Fibroblast of mammary gland (primary cell): ENCODE data around the gene CXCR5.

Source experiments
- DNase-seq: peaks from one replicate; pipeline ENCODE4 v3.0.0-alpha.2; 2010; ENCODE audit warnings: low read depth
- H3K4me3 ChIP-seq: 2 replicates; pipeline ENCODE4 v1.5.1; 2011; ENCODE audit warnings: low read depth, mild to moderate bottlenecking, low read length, moderate library complexity; ENCODE audit not compliant: control insufficient read depth
- CTCF ChIP-seq: conservative IDR thresholded peaks from 2 replicates; pipeline ENCODE4 v1.5.1; 2011; ENCODE audit warnings: low read depth, low read length, inconsistent platforms; ENCODE audit not compliant: control insufficient read depth, insufficient read depth

CXCR5 gene

GRCh38 chr11:118857385-118857784 is 26.3 kb upstream of the CXCR5 start:
- TF ChIP-seq CTCF, result no peak
- H3K4me3 ChIP-seq, result no peak overlapping the region
- DNase-seq, result no peak

- H3K4me3 ChIP-seq, result no peak overlapping the region
- no peak for TF ChIP-seq CTCF
- no peak for DNase-seq
Measured at GRCh38 chr11:118859973-118860372, 23.7 kb upstream of the CXCR5 start.

GRCh38 chr11:118868659-118869058 is 15.0 kb upstream of the CXCR5 start:
- no peak for TF ChIP-seq CTCF
- DNase-seq, result no peak
- H3K4me3 ChIP-seq, result no peak overlapping the region

GRCh38 chr11:118870396-118871343 is 13.0 kb upstream of the CXCR5 start:
- no peak overlapping the region for H3K4me3 ChIP-seq
- DNase-seq, result peak; percentile 24
- TF ChIP-seq CTCF, result peak; percentile 13

- H3K4me3 ChIP-seq, result no peak overlapping the region
- DNase-seq, result no peak
- no peak for TF ChIP-seq CTCF
Measured at GRCh38 chr11:118872403-118872821, 11.3 kb upstream of the CXCR5 start.

- no peak for DNase-seq
- TF ChIP-seq CTCF, result no peak
- H3K4me3 ChIP-seq, result no peak overlapping the region
Measured at GRCh38 chr11:118873804-118874203, 9.9 kb upstream of the CXCR5 start.
